Cardiac muscle cell (in vitro differentiated cells and primary cell): ENCODE measurements around the gene PRSS53. TPM values are rescaled to one million over a fixed set of nuclear protein-coding genes. Genes with fewer than 3 reads are reported as not detected.

Source experiments
- DNase-seq, 2 donors: peaks; one replicate each; pipeline versions ENCODE4 v3.0.0 to v3.0.0-alpha.2; 2010 to 2017; ENCODE audit warnings: low read depth in 1 of 2, low spot score in 1 of 2
- H3K27ac ChIP-seq: fragments of 200-600 bp; sonication (generic); 2 replicates; pipeline ENCODE4 v1.5.1; 2016
- H3K27me3 ChIP-seq: fragments of 200-600 bp; sonication (generic); 2 replicates; pipeline ENCODE4 v1.6.0; 2016; ENCODE audit warnings: control low read depth
- H3K36me3 ChIP-seq: fragments of 200-600 bp; sonication (generic); 2 replicates; pipeline ENCODE4 v1.5.1; 2016; ENCODE audit warnings: control low read depth
- H3K4me1 ChIP-seq: fragments of 200-600 bp; sonication (generic); 2 replicates; pipeline ENCODE4 v1.8.1; 2017; ENCODE audit warnings: low read depth, mild to moderate bottlenecking, mixed run types
- H3K4me3 ChIP-seq: fragments of 200-600 bp; sonication (generic); 2 replicates; pipeline ENCODE4 v1.5.1; 2016; ENCODE audit warnings: mild to moderate bottlenecking
- H3K9me3 ChIP-seq: fragments of 200-600 bp; sonication (generic); 2 replicates; pipeline ENCODE4 v1.5.1; 2017; ENCODE audit warnings: low read depth, mild to moderate bottlenecking, control low read depth
- CTCF ChIP-seq: IDR thresholded peaks from 2 replicates; pipeline ENCODE4 v1.5.1; 2012; ENCODE audit warnings: low read depth, mild to moderate bottlenecking, low read length
- polyA plus RNA-seq: library from polyadenylated mRNA; unstranded; fragments of >200 nt; fragmentation: Nextera tagmentation; extraction: Ambion mirVana; gene quantifications from 2 replicates; pipeline ENCODE4 v1.2.1, GENCODE V29; 2016
- total RNA-seq: library from RNA; depleted of rRNA; stranded (reverse); fragments of >200 nt; gene quantifications from 2 replicates; pipeline ENCODE4 v1.2.3, GENCODE V29; 2016

The PRSS53 gene
- total and polyA plus RNA-seq, 2 experiments from 2014 or later: 0.35 to 5.8 TPM

DNA sequence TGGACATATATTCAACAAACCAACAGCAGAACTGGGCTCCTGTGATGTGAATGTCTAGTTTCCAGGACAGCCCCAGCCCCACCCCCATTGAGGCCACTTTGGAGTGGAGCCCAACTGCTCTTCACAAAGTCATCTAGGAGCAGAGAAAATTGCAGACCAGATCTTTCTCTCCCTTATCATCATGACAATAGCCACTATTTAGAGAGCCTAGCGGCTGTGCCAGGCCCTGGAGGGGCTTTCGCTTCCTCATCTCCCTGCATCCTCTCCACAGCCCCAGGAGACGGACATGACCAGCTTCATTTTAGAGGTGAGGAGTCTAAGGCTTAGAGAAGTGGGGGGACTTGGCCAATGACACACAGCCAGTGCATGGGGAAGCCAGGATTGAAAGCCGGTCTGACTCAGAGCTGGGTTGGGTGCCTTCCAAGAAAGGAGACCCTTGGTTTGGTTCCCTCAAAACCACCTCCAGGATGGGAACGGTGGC, 45.4 kb upstream of the PRSS53 start:
- Histone ChIP-seq H3K4me3 (no peak overlapping the region), H3K27ac (peak overlapping the region; percentile 43), H3K4me1 (peaks cover 7% of the 10 kb centered on the region), H3K27me3 (no peaks in the 10 kb centered on the region), H3K36me3 (peaks cover 16% of the 10 kb centered on the region), H3K9me3 (no peaks in the 10 kb centered on the region)
- DNase-seq: no peak
- TF ChIP-seq CTCF: no peak

DNA sequence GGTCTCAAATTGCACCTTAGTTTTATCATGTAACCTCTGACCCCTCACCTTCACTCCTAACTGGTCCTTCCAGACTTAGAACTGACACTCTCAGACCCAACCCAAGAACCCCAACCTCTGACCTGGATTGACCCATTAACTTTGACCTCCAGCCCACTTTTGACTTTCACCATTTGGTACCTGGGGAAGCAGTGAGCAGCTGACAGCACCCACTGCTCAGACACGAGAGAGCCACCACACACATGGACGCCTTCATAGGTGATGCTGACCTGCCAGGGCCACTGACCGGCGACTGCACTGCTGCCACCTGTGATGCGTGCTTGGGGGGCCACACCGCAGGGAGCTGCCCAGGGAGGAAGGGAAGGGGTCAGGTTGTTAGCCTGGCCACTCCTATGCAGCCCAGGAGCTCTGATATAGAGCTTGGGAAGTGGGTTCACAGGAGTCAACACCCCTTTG, 44.3 kb upstream of the PRSS53 start:
- Histone ChIP-seq H3K4me1 (peaks cover 7% of the 10 kb centered on the region), H3K27ac (no peak overlapping the region), H3K27me3 (no peaks in the 10 kb centered on the region), H3K9me3 (no peaks in the 10 kb centered on the region), H3K4me3 (no peak overlapping the region), H3K36me3 (peaks cover 16% of the 10 kb centered on the region)
- no peak for DNase-seq
- no peak for TF ChIP-seq CTCF

GRCh38 chr16:31132303-31132979, 43.7 kb upstream of the PRSS53 start:
- Histone ChIP-seq H3K27ac (peak overlapping the region; percentile 23), H3K4me3 (no peak overlapping the region), H3K4me1 (peaks cover 7% of the 10 kb centered on the region), H3K36me3 (peaks cover 17% of the 10 kb centered on the region), H3K9me3 (no peaks in the 10 kb centered on the region), H3K27me3 (no peaks in the 10 kb centered on the region)
- DNase-seq: no peak
- no peak for TF ChIP-seq CTCF

GRCh38 chr16:31131841-31132271, 43.1 kb upstream of the PRSS53 start:
- Histone ChIP-seq H3K27me3 (no peaks in the 10 kb centered on the region), H3K4me3 (no peak overlapping the region), H3K36me3 (peaks cover 21% of the 10 kb centered on the region), H3K4me1 (peaks cover 7% of the 10 kb centered on the region), H3K27ac (no peak overlapping the region), H3K9me3 (no peaks in the 10 kb centered on the region)
- no peak for TF ChIP-seq CTCF
- DNase-seq: no peak

GRCh38 chr16:31131416-31131815, 42.7 kb upstream of the PRSS53 start:
- H3K9me3 ChIP-seq: no peaks in the 10 kb centered on the region
- H3K4me1 ChIP-seq: peaks cover 7% of the 10 kb centered on the region
- H3K27ac ChIP-seq: no peak overlapping the region
- peaks cover 21% of the 10 kb centered on the region for H3K36me3 ChIP-seq
- DNase-seq: no peak
- no peak overlapping the region for H3K4me3 ChIP-seq
- H3K27me3 ChIP-seq: no peaks in the 10 kb centered on the region
- TF ChIP-seq CTCF: no peak
